ENCODE measurements around the gene PLSCR4. TPM values are rescaled to one million over a fixed set of nuclear protein-coding genes. Genes with fewer than 3 reads are reported as not detected.
A peak's percentile ranks its signal among the peaks of the same experiment; 100 is the strongest.

Gene PLSCR4
- total RNA-seq, 1 donor from 2014 or later, result 1.1 TPM

GRCh38 chr3:146142757-146143156, 108.1 kb downstream of the PLSCR4 start:
- H2AFZ ChIP-seq (ENCODE audit: low read depth, low read length), result no peak overlapping the region
- no peaks in the 10 kb centered on the region for H3K27me3 Mint-ChIP-seq (ENCODE audit: low read depth, unreplicated experiment)
- no peak overlapping the region for H3K27ac ChIP-seq (ENCODE audit: low read depth, low read length)
- no peaks in the 10 kb centered on the region for H3K27me3 ChIP-seq (ENCODE audit: insufficient read depth, low read length)
- peaks cover 11% of the 10 kb centered on the region for H3K4me1 ChIP-seq (ENCODE audit: insufficient read depth, low read length)
- TF ChIP-seq EZH2 (IDR thresholded peaks at IDR 0.05; ENCODE audit: insufficient read depth, low read length), result no peak
- no peak for TF ChIP-seq CTCF (IDR thresholded peaks at IDR 0.05; ENCODE audit: insufficient read depth, low read depth, low read length)
- peaks cover 3% of the 10 kb centered on the region for H3K36me3 Mint-ChIP-seq (ENCODE audit: low read depth, unreplicated experiment)
- H3K4me3 ChIP-seq (ENCODE audit: insufficient read depth, low read depth, low read length), result no peak overlapping the region
- H3K79me2 ChIP-seq (ENCODE audit: insufficient read depth, low read length), result peaks cover 100% of the 10 kb centered on the region
- peaks cover 5% of the 10 kb centered on the region for H3K36me3 ChIP-seq (ENCODE audit: insufficient read depth, low read length)
- H3K9ac ChIP-seq (ENCODE audit: low read length), result no peak overlapping the region
- H3K27ac Mint-ChIP-seq (ENCODE audit: unreplicated experiment), result peak overlapping the region; percentile 2
- peaks cover 18% of the 10 kb centered on the region for H3K4me1 Mint-ChIP-seq (ENCODE audit: low read depth, unreplicated experiment)
- DNase-seq (ENCODE audit: low read depth) (peak; percentile 75), FAIRE-seq (peak; percentile 92)
- H3K9me3 ChIP-seq (ENCODE audit: insufficient read depth, low read depth, low read length), result no peaks in the 10 kb centered on the region
- peak overlapping the region; percentile 16 for H3K4me3 Mint-ChIP-seq (ENCODE audit: unreplicated experiment)
- H4K20me1 ChIP-seq (ENCODE audit: insufficient read depth, low read length), result peaks cover 85% of the 10 kb centered on the region
- peak overlapping the region; percentile 13 for H3K4me2 ChIP-seq (ENCODE audit: low read length)
- H3K9me3 Mint-ChIP-seq (ENCODE audit: unreplicated experiment), result no peaks in the 10 kb centered on the region

Other genes starting within 250 kb of the PLSCR4 start
- 117 and 151 TPM in 2 replicates for gene PLOD2, start 89.9 kb downstream of the PLSCR4 start, total RNA-seq
- not detected in 2 replicates for gene PLSCR2, start 218.5 kb upstream of the PLSCR4 start, total RNA-seq

All from astrocyte (in vitro differentiated cells and primary cell).